Lower lobe of right lung (tissue), 2 donors: ENCODE data around the gene FSIP1. TPM values are rescaled to one million over a fixed set of nuclear protein-coding genes. Genes with fewer than 3 reads are reported as not detected.

Experiments
- ATAC-seq, 2 donors: fragments of 200-7000 bp; cut with Tn5 transposase; one replicate each; pipeline ENCODE4 v1.9.1; 2020 to 2022; ENCODE audit warnings: mild to moderate bottlenecking in 2 of 2, moderate library complexity in 2 of 2
- DNase-seq: peaks from one replicate; pipeline ENCODE4 v3.0.0-alpha.2; 2020
- H3K27ac ChIP-seq: fragments of 200-600 bp; one replicate; pipeline ENCODE4 v1.8.0; 2022
- H3K27me3 ChIP-seq: fragments of 200-600 bp; one replicate; pipeline ENCODE4 v1.8.0; 2022; ENCODE audit warnings: low read depth
- H3K36me3 ChIP-seq: fragments of 200-600 bp; one replicate; pipeline ENCODE4 v1.8.0; 2022; ENCODE audit warnings: mild to moderate bottlenecking
- H3K4me1 ChIP-seq: fragments of 200-600 bp; one replicate; pipeline ENCODE4 v1.8.0; 2022
- H3K4me3 ChIP-seq: fragments of 200-600 bp; one replicate; pipeline ENCODE4 v1.8.0; 2022; ENCODE audit warnings: mild to moderate bottlenecking
- H3K9me3 ChIP-seq: fragments of 200-600 bp; one replicate; pipeline ENCODE4 v1.8.0; 2022
- CTCF ChIP-seq: fragments of 200-600 bp; IDR thresholded peaks from one replicate; pipeline ENCODE4 v1.8.0; 2022; ENCODE audit warnings: antibody characterized with exemption, mild to moderate bottlenecking
- intact Hi-C: fragments of 100-400 bp; cut with DNase I; formaldehyde crosslinking; loops from one replicate; pipeline ENCODE4 v1.11.0; 2022
- total RNA-seq: library from RNA; stranded (reverse); fragmentation: NEBNext Ultra II Directional; extraction: Animal tissue kit (Norgen Biotek cat#: 25700); gene quantifications from one replicate; pipeline ENCODE4 v1.2.1, GENCODE V29; 2021
- donor health status: DM: no; HTN: yes; CAD: no; lungs with severe emphysema.

FSIP1 gene
- total RNA-seq, 1 donor from 2014 or later, result 2.0 TPM

DNA sequence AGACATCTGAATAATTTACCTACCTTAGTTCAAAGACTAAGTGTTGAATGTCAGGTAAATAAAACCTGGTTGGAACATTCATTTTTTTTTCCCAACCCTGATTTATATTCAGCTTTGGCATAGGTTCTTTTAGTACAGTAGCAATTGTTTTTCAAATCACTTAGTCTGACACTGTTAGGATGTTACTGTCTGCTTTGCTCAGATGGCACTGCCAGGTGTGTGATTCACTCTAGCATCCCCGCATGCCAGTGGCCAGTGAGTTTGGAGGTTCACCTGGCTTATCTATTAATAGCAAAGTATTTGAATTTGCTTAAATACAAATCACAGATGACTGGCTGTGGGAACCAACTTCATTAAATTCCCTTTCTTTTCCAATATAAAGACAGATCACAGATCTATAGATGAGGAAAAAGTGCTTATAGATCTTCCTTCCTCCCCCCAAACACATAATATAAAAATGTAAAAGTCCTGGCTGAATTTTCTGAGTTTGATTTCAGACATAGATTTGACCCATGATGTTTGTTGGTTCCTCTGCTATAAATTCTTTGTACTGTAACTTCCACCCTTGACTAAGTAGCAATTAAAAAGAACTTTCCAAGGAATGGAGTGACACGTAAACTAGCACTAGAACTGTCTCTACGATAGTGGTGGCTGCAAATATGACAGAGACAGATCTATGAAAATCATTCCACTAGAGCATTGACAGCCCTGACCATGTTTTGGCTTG is 197.8 kb downstream of the FSIP1 start:
- no peak for ATAC-seq
- Histone ChIP-seq H3K4me1 (peaks cover 51% of the 10 kb centered on the region), H3K9me3 (no peaks in the 10 kb centered on the region), H3K27me3 (no peaks in the 10 kb centered on the region), H3K27ac (no peak overlapping the region), H3K4me3 (peak overlapping the region; percentile 67), H3K36me3 (peaks cover 78% of the 10 kb centered on the region)
- intact Hi-C loops, result loop anchor here (10.0 kb wide), 1 partner anchor 410 kb away; no protein-coding TSS in a partner anchor
- DNase-seq, result no peak
- no peak for TF ChIP-seq CTCF

DNA sequence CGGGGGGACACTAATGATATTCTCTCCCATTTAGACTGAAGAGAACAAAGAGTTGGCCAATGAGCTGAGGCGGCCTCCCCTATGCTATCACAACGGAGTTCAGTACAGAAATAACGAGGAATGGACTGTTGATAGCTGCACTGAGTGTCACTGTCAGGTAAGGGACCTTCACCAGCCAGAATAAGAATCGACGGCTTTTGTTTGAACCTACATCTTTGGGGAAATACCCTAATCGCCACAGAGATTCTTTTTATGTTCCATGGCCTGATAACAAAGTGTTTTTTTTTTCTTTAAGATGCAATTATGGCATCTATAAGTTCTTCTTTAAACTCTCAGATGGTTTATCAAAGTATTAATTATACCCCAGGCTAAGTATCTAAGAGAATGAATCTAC is 198.4 kb downstream of the FSIP1 start:
- Histone ChIP-seq H3K4me1 (peaks cover 54% of the 10 kb centered on the region), H3K27me3 (no peaks in the 10 kb centered on the region), H3K36me3 (peaks cover 72% of the 10 kb centered on the region), H3K4me3 (peak overlapping the region; percentile 67), H3K27ac (no peak overlapping the region), H3K9me3 (no peaks in the 10 kb centered on the region)
- intact Hi-C loops, result loop anchor here (10.0 kb wide), 1 partner anchor 409 kb away; no protein-coding TSS in a partner anchor
- DNase-seq (no peak), ATAC-seq (no peak)
- TF ChIP-seq CTCF, result no peak

DNA sequence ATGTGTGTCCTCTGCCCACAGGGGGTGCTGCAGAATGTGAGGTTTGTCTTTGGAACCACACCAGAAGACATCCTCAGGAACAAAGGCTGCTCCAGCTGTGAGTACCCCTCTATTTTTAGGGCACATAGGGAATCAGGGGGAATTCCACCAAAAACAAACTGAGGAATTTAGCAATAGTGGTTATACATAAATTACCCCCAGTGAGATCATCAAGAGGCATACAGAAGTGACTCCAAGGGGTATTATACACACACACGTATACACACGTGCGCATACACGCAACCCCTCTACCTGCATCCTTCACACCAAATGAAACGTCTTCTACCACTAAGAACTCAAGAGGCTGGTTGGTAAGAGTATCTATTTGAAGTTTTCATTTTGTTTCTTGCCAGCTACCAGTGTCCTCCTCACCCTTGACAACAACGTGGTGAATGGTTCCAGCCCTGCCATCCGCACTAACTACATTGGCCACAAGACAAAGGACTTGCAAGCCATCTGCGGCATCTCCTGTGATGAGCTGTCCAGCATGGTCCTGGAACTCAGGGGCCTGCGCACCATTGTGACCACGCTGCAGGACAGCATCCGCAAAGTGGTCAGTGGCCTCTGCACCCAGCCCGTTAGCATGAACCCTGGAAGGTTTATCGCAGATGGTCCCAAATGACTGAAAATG is 198.9 kb downstream of the FSIP1 start:
- Histone ChIP-seq H3K4me3 (peak overlapping the region; percentile 67), H3K27me3 (no peaks in the 10 kb centered on the region), H3K9me3 (no peaks in the 10 kb centered on the region), H3K27ac (no peak overlapping the region), H3K4me1 (peaks cover 54% of the 10 kb centered on the region), H3K36me3 (peaks cover 67% of the 10 kb centered on the region)
- DNase-seq (no peak), ATAC-seq (no peak)
- intact Hi-C loops, result loop anchor here (10.0 kb wide), 1 partner anchor 409 kb away; no protein-coding TSS in a partner anchor
- peak; percentile 29 for TF ChIP-seq CTCF

DNA sequence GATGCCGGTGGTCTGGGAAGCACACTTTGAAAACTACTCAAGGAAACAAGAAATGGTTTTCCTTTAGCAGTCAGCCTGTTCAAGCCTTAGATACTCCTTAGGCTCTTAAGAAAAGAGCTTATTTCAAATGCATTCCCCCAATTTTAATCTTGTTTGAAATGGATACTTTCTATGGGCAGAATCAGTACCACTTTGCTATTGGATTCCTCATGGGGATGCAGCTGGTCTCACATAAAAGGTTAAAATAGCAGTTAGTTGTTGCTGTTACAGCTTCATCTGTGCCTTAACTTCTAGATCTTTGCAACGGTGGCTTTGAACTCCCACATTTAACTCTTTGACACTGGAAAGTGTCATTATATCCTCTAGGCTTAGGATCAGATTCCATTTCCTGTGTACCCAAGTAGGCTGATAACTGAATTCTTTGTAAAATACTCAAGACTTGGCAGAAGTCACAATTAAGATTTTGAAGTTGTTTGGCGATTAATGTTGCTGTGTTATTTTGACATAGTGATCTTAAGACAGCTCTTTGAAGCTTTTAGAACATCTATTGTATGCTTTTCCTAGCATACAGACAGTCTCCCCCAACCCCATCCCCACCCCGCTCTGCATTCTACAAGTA is 199.6 kb downstream of the FSIP1 start:
- intact Hi-C loops, result loop anchor here (10.0 kb wide), 1 partner anchor 408 kb away; no protein-coding TSS in a partner anchor
- Histone ChIP-seq H3K27me3 (no peaks in the 10 kb centered on the region), H3K4me3 (peak overlapping the region; percentile 67), H3K27ac (no peak overlapping the region), H3K9me3 (no peaks in the 10 kb centered on the region), H3K4me1 (peaks cover 54% of the 10 kb centered on the region), H3K36me3 (peaks cover 61% of the 10 kb centered on the region)
- DNase-seq (no peak), ATAC-seq (no peak)
- no peak for TF ChIP-seq CTCF

GRCh38 chr15:39582286-39582976 is 200.2 kb downstream of the FSIP1 start:
- DNase-seq, result no peak
- peak overlapping the region; percentile 94 for H3K27ac ChIP-seq
- H3K27me3 ChIP-seq, result no peaks in the 10 kb centered on the region
- H3K9me3 ChIP-seq, result no peaks in the 10 kb centered on the region
- intact Hi-C loops, result loop anchor here (10.0 kb wide), 1 partner anchor 408 kb away; no protein-coding TSS in a partner anchor
- peaks cover 54% of the 10 kb centered on the region for H3K4me1 ChIP-seq
- no peak for ATAC-seq
- no peak for TF ChIP-seq CTCF
- peaks cover 54% of the 10 kb centered on the region for H3K36me3 ChIP-seq
- peak overlapping the region; percentile 67 for H3K4me3 ChIP-seq
